GM19372 (cell line): ENCODE measurements around the gene VIPR2.

ENCODE experiments used
- ATAC-seq: cut with Tn5 transposase; IDR thresholded peaks from one replicate; pipeline ENCODE4 v1.9.1; 2021; ENCODE audit warnings: mild to moderate bottlenecking, low read depth, moderate library complexity; ENCODE audit not compliant: unreplicated experiment

VIPR2 gene

GRCh38 chr7:159050704-159051103, 94.0 kb downstream of the VIPR2 start:
- no peak for ATAC-seq

- no peak for ATAC-seq
Measured at GRCh38 chr7:159049266-159050025, 95.2 kb downstream of the VIPR2 start.

DNA sequence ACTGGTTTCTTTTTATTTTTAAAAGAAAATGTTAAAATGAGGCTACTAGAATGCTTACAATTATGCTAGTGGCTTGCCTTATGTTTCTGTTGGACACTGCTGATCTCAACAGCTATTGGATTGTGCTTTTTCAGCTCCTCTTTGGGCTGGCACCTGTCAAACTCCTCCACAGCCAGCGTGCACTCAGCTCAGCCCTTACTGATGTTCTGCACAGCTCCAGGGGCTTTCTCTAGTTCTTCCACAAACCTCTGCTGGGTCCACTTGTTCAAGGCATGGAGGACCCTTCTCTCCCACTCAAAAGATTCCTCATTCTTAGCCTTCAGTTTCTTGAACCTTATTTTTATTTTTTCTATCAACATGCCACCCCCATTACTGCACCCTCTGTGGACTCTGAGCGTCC, 96.0 kb downstream of the VIPR2 start:
- ATAC-seq: no peak

DNA sequence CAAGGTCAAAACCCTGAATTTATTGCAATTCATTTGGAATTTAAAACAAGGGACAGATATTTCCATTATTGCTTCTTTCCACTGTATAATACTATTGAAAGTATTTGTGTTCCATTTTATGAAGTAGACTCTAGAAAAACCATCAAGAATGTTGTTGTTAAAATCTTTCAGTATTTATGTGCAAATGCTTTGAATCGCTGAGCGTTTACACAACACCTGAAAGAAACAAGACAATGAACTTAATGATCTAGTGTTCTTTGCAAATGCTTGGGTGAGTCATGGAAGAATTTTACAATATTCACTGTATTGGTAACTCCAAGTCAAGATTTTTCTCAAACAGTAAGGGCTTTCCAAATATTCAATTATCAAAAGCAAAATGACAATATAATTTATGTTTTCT, 97.1 kb downstream of the VIPR2 start:
- no peak for ATAC-seq

DNA sequence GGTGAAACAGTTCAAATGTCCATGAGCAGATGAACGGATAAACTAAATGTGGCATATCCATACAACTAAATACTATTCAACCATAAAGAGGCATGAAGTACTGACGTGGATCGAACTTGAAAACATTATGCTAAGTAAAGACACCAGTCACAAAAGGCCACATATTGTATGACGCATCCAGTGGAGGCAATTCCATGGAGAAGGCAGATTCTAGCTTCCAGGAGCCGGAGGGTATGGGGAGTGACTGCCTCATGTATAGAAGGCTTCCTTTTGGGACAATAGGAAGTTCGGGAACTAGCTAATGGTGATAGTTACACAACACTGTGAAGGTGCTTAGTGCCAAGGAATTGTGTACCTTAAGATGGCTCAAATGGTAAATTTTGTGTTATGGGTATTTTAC, 98.4 kb downstream of the VIPR2 start:
- ATAC-seq: no peak

GRCh38 chr7:159045839-159046238, 98.8 kb downstream of the VIPR2 start:
- ATAC-seq: no peak

- ATAC-seq: no peak
Measured at GRCh38 chr7:159042581-159043101, 102.0 kb downstream of the VIPR2 start.

- ATAC-seq: no peak
Measured at GRCh38 chr7:159042103-159042502, 102.6 kb downstream of the VIPR2 start.

DNA sequence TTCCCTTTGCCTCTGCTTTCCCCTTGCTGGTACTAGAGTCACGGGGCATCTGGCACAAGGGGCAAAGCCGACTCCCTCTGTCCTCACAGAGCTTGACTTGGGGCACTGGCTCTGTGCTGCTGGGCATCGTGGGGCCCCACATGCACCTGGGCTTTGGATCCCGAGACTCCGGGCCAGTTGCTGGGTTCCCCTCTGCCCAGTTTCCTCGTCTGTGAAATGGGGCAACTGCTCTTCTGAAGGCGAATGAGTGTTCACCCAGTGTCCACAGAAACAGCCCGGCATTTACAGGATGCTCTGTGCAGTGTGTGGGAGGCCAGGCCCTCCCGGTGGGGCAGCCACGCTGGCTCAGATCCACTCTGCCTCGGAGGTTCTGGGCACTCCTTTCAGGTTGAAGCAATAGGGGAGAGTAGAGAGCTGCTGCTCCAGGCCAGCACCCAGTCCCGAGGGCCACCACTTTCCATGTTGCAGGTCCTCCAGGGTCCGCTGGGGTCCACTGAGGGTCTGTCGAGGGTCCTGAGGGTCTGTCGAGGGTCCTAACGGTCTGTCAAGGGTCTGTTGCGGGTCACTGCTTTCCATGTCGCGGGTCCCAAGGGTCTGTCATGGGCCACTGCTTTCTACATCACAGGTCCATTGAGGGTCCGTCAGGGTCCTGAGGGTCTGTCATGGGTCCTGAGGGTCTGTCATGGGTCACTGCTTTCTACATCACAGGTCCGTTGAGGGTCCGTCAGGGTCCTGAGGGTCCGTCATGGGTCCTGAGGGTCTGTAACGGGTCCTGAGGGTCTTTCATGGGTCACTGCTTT, 103.6 kb downstream of the VIPR2 start:
- no peak for ATAC-seq

- no peak for ATAC-seq
Measured at GRCh38 chr7:159040146-159040545, 104.5 kb downstream of the VIPR2 start.

DNA sequence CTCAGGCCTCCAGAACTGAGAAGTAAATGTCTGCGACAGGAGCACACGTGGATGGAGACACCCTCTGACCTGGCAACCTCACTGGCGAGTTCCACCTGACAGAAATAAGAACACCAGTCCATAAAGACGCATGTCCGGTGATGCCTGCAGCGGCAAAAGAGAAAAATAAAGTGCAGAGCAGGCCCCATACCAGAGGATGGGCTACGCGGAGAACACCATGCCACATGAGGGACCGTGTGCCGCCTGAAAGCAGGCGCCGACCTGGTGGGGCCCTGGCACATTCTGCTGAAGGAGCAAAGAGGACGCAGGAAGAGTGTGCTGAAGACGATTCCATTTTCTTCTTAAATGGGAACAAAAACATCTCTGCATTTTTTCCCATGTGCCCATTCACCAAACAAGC, 105.0 kb downstream of the VIPR2 start:
- ATAC-seq: no peak

GRCh38 chr7:159038066-159038465, 106.6 kb downstream of the VIPR2 start:
- ATAC-seq: no peak

DNA sequence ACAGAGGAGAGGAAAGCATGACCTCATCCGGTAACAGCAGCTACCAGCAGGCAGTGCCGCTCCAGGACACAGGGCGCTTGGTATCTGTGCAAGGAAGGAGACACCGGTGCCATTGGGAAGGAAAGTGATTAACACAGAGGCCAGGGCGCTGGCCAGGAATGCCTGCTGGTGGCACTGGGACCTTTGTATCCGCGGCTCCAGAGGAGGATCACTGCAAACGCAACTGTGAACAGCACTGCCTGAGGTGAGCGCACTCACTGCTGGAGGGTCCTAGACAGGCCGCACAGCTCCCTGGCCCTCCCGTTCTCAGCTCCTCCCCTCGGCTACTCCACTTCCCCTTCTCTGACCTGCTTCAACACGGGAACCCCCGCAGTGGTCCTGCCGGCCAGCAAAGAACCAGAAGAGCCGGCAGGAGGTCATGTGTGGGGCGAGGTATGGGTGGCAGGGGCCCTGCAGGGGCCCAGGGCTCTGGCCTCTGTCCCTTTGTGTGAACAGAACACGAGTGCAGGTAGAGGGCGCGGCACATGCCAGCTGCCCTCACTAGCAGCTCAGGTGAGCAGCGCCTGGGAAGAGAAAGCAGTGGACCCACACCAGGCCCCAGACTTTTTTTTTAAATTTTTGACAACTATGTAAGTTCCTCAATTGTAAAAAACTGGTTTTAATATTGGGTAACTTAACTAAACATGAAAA, 107.6 kb downstream of the VIPR2 start:
- no peak for ATAC-seq

- ATAC-seq: no peak
Measured at GRCh38 chr7:159035571-159036073, 109.0 kb downstream of the VIPR2 start.

- no peak for ATAC-seq
Measured at GRCh38 chr7:159034988-159035387, 109.7 kb downstream of the VIPR2 start.

GRCh38 chr7:159034394-159034793, 110.3 kb downstream of the VIPR2 start:
- no peak for ATAC-seq

GRCh38 chr7:159033956-159034355, 110.7 kb downstream of the VIPR2 start:
- ATAC-seq: no peak

DNA sequence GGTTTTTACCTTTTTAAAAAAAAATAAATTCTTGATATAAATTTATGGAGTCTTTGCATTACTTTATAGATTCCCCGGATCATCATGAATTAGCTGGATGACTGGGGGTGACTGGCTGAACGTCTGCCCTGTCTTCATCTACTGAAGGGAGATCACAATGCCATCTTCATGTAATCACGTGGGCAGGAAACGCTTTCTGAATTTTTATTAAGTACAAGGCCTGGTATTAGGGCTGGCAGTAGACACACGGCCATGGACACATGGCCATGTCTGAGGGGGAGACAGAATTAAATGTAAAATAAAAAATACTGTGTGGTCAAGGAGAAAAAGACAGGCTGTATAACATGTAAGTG, 111.2 kb downstream of the VIPR2 start:
- ATAC-seq: no peak

GRCh38 chr7:159032753-159033472, 111.8 kb downstream of the VIPR2 start:
- no peak for ATAC-seq

GRCh38 chr7:159032322-159032721, 112.3 kb downstream of the VIPR2 start:
- ATAC-seq: no peak
